Activated effector memory CD4-positive, alpha-beta T cell treated with Interleukin-2 at 50 U/mL for 16 hours (primary cell): ENCODE measurements around the gene TRPC4.
"Not testable (repeated sequence)": the region's sequence is repeated elsewhere in the genome, so short reads cannot be mapped to it uniquely, and the experiment has no call there.

ENCODE experiments used
- DNase-seq: peaks from one replicate; pipeline ENCODE4 v3.0.0-alpha.2; 2020

The TRPC4 gene

DNA sequence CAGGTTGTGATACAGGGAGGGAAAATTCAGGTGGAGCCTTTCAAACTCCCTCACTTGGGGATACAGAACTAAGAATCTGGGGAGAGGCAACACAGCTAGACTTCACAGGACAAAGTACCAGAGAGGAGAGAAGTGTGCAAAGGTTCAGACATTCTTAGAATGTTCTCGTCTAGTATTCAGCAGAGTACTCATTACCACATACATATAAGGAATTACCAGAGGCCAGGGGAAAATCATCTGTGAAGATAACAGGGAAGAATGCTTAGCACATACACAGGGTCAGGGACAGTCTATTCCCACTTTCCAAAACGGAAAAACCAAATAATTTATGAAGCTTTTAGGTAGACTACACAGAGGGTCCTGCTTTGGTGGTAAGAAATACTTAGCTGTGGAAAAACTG, 58.1 kb downstream of the TRPC4 start:
- no peak for DNase-seq

DNA sequence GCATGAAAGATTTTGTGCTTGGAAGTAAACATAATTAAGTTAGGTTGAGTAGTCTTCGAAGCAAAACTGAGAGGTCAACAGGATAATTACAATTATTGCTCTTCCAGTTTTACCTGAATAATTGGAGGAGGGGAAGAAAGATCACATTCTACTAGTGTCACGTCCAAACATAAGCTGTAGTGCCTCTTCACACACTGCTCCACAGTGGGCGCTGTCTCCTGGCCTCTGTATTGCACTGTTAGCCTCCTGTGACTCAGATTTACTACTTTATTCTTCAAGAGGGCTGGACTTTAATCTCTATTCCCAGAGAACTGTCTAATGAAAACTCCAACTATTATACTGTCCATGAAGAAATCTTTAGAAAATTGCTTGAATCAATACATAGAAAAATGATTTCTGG, 62.9 kb downstream of the TRPC4 start:
- no peak for DNase-seq

DNA sequence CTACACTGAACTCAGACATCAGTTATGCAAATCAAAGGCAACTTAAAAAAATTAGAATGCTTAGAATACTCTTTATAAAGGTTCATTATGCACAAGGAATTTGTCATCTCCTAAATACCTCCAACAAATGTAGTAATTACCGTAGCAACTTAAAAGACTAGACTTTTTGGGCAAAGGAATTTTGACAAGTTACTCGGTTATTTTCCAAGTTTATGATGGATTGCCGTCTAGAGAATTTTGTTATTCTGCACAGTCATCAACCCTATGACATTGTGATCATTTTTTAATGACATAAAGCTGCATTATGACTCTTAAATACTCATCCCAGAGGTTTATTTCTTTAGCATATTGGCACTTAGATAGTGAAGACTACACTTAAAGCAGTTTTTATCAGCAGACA, 71.9 kb downstream of the TRPC4 start:
- DNase-seq, result no peak

DNA sequence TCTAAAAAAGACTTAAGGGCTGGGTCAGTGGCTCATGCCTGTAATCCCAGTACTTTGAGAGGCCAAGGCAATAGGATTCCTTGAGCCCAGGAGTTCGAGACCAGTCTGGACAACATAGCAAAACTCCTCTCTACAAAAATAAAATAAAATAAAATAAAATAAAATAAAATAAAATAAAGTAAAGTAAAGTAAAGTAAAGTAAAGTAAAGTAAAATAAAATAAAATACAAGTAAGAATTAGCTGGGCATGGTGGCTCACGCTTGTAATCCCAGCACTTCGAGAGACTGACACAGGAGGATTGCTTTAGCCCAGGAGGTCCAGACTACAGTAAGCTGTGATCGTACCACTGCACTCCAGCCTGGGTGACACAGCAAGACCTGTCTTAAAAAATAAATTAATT, 72.8 kb downstream of the TRPC4 start:
- not testable (repeated sequence) for DNase-seq

DNA sequence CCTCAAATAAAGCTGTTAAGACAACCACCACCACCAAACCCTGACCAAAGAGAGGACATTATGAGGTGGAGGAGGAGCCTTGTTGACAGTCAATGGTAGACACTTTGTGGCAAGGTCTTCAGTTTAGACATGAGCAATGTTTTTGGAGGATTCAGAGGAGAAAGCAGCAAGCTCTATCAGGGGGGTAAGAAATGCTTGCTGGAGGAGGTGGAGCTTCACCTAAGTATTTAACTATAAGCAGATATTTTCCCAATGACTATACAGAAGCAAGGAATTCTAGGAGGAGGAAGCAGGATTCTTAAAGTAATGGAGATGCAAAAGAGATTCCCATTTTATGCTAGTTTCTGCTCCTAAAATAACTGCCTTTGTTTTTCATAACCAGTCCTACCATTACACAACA, 74.2 kb downstream of the TRPC4 start:
- DNase-seq, result no peak

DNA sequence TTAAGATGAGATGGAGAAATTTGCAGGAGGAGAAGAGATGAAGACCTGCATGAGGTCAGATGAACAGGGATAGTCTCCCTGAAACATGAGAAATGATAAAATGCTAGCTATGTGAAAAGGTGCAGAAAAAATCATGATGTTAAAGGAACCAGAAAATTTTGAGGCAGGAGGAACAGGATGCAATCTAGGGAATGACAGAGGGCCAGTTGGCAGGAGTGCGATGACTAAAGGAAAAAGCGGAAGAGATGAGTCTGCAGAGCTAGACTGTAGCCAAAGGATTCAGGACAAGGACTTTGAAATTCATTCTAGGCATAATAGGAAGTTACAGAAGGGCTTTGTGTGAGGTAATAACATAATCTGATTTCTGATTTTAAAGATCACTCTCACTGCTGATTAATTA, 77.9 kb downstream of the TRPC4 start:
- DNase-seq, result no peak

DNA sequence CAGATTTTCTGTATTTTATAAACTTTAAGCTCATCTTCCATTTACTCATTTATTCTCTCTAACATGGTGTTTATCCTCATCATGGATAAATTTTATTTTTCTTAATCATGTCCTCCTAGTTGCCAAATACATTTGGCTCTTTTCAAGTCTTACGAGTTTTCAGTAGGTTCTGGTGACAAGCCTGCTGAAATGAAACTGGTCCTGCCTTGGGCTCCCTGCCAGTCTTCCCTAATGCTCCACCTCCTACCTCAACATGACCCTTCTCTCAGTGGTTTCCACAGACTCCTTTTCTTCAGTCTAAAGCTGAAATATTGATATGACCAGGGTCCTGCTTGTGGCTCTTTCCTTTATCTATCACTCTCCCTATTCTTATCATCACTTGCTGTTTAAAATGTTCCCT, 81.2 kb downstream of the TRPC4 start:
- no peak for DNase-seq

DNA sequence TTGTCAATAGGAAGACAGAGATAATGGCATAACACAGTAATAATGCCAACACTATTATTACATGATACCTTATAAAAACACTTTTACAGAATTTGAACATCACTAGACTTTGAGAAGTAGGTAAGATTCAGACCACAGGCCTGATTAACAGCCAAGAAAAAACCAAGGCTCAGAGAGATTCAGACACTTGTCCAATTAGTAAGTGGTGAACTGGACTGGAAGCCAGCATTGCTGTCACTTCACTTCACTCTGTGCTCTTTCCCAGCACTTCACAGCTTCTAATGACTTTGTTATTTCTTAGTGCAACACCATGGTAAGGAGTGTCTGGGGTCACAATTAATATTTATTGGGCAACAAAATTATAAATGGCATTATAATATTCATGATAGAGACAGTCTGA, 91.9 kb downstream of the TRPC4 start:
- DNase-seq, result no peak

DNA sequence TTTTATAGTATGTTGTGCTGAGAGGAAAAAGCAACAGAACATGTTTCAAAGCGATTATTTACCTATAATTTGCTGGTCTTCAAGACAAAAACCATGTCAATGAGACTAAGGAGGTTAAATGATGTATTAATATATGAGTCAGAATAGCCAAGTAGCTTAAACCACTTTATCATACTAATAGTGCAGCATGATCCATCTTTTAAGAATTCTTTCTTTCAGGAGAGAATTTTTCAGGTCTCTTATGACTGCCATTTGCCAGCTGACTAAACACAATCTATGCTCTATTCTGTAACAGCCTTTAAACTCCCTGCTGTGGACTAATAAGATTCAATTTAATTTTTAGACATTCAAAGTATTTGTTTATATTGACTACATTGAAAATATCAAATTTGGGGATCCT, 93.7 kb downstream of the TRPC4 start:
- DNase-seq, result no peak

DNA sequence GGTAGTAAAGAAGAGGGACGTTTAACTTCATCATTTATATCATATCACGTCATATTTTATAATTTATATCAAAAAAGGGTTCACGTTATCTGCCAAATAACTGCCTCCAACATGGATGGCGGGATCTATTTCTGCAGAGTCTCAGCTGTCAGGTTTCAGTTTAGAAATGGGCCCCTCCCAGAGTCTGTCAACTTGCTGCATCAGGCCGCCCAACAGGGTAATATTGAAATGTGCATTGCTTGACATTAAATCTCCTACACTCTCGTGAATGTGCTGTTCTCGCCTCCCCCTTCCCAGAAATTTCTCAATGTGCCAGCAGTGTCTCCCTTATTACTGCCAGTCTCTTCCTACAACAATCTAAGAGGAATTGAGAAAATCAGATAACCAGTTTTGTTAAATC, 96.9 kb downstream of the TRPC4 start:
- DNase-seq, result no peak

DNA sequence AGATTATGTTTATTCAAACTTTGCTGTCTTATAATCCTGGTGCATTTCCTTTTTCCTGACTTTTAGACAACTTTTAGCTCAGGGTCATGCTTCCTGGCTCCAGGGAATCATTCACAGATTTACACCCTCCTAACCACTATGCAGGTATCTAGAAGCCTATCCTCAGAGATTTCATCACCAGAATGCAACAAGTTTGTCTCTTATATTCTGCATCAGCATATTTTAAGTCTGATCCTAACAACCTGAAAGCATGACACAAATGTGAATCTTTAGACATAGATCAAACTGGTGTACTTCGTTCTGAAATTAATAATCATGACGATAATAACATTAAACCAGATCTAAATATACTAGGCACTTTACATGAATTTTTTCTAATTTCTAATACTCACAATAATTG, 100.0 kb downstream of the TRPC4 start:
- no peak for DNase-seq

DNA sequence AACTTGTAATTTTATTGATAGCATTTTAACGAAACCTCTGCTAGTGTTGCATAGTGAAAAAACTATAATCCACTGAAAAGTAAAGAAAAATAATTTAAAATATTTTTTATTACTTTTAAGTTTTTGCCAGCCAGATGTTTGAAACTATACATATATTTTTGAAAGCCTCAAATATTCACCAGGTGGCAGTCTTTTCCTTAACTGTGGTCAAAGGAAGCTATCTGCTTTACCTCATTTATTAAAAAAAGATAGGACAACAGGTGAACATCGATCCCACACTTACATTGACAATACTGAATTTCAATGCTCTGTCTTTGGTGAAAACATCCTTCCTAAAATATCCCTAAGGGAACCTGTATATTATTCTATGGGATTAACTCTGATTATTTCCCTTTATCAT, 100.5 kb downstream of the TRPC4 start:
- DNase-seq, result no peak

DNA sequence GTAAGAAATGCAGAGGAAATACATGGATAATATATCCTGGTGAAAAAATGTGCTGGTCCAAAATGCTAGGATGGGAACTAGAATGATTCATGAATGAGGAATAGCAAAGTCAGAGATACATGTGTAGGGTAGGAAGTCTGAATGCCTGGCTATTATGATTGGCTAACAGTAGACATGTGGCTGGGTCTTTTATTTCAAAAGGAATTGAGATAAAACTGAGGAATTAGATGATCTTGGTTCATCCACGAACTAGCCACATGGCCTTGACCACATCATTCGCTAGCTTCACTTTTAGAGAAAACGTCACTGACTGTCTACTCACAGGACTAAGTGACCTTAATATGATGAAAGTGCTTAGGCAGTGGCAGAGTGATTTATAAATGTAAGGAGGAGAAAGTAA, 103.1 kb downstream of the TRPC4 start:
- DNase-seq, result no peak

DNA sequence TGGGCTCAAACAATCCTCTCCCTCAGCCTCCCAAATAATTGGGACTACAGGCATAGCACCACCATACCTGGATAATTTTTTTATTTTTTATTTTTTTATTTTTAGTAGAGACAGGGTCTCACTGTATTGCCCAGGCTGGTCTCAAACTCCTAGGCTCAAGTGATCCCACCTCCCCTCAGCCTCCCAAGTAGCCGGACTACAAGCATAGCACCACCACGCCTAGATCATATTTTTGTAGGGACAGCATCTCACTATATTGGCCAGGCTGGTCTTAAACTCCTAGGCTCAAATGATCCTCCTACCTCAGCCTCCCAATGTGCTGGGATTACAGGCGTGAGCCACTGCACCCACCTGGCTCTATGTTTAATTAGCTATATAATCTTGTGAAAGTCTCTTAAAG, 114.2 kb downstream of the TRPC4 start:
- no peak for DNase-seq

DNA sequence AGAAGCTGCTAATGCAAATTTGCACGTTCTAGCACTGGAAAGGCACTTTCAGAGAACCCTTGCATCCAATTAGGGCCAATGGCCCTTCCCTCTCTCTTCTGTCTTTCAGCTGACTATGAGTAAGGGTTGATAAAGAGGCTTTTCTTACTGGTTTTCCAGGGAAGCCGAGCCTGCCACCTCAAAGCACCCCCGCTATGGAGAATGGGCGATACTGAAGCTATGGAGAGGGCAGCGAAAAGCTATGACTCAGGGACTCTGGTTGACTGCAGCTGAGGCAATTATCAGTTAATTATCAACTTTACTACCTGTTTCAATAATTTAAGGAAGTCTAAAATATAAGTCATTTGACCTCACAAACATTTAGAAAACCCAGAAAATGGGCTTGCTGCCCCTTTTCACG, 115.8 kb downstream of the TRPC4 start:
- no peak for DNase-seq

DNA sequence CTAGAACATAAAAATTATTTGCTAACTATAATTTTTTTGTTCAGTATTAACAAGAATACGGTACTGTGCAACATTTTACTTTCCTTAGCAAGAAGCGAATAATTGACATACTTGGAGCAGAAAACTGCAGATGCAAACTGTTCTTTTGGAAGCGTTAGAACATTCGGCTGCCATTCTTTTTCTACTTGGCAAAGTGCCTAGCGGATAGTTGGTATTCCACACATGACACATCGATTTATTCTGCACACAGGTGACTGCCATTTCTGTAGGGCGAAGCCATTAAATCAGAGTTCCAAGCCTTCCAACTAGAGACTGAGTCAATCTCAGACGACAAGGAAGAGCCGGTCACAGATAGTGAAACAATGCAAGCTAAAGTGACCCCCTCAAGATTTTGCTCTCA, 117.4 kb downstream of the TRPC4 start:
- no peak for DNase-seq

DNA sequence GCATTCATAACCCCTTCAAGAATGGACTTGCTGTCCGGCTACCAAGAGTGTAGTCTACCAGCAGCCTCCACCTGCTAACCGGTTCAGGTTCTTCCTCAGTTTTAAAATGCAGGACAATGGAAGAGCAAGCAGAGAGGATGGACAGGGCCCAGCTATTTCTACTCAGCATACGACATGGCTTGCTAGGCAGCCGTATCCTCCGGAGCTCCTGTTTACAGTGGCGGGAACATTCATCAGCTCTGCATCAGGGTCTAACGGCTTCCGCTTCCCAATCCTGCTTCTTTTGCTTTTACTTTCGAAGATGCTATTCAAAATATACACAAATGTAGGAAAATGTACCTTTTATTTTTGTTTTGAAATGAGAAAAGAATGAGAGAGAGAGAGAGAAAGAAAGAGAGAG, 118.5 kb downstream of the TRPC4 start:
- no peak for DNase-seq

DNA sequence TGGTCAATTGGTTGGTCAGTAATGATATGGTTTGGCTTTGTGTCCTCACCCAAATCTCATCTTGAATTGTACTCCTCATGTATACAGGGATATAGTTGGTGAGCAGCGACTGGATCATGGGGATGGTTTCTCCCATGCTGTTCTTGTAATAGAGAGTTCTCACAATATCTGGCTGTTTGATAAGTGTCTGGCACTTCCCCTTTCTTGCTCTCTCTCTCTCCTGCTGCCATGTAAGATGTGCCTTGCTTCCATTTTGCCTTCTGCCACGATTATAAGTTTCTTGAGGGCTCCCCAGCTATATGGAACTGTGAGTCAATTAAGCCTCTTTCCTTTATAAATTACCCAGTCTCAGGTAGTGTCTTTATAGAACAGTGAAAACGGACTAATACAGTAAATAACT, 120.7 kb downstream of the TRPC4 start:
- DNase-seq, result no peak

DNA sequence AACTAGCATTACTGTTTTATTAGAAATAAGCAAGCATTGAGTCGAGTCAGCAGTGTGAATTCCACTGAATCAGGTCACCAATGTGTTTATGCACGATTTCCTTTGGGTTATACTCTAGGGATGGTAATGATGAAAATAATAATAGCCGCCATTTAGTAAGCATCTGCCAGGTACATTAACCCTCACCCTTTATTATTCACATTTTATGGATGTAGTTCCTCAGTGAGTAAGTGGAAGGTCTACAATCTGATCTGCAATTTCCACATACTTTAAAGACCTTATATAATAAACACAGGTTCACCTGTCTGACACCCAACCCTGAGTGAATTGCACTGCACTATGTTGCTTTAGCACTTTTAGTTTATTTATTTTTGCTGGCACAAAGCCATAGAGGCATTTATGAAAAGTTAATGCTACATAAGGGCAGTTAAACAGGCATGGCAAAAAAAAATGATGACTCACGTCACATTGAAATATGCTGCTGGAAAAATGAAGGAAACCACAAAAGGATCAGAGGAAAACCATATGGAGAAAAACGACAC, 122.4 kb downstream of the TRPC4 start:
- DNase-seq, result no peak

DNA sequence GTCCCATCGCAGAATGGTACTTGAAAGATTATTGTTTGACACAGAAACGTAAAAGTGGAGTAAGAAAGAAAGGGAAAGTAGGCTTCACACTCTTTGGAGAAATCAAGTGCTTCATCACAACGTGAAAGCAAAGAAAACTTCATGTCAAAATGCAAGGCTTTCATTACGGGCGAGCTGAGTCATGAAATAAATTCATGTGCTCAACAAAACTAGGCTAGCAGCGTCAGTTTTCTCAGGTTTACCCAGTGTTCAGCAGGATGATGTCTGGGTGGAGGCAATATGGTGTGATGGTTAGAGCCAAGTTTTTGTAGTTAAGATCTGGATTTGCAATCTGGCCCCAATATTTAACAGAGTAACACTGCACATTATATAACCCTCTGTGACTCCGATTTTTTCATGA, 128.0 kb downstream of the TRPC4 start:
- no peak for DNase-seq

DNA sequence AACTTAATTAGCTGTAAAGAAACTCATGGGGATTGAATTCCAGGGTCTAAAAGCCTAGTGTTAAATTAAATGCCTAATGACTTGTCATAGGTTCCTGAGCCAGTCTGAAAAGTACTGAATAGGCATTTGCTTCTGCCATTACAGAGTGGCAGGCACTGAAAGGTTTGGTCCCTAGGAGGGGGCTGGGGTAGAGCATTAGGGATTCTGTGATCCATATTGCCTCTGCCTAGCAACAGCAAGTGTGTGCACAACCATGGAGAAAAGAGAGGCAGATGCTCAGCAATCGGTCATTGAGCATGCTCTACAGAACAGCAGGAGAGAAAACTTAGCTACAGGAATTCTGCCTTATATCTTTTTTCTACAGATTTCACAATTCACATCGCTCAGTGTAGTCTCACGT, 133.5 kb downstream of the TRPC4 start:
- DNase-seq, result no peak

DNA sequence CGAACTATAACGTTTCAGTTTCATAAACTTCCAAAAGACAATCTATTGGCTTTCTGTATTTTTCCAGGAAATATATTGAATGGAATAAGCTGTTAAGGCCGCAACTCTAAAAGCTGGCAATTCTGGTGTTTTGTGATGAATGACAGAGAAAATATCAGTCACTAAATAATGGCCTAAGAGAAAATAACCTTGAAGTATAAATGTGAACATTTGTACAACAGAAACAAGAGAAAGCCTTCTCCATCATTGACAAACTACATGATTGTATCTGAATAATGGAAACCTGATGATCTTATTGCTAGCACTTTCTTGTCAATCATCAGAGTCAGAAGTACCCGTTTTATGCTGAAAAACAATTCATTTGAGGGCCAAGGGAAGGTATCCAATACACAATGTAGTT, 134.3 kb downstream of the TRPC4 start:
- DNase-seq, result no peak

DNA sequence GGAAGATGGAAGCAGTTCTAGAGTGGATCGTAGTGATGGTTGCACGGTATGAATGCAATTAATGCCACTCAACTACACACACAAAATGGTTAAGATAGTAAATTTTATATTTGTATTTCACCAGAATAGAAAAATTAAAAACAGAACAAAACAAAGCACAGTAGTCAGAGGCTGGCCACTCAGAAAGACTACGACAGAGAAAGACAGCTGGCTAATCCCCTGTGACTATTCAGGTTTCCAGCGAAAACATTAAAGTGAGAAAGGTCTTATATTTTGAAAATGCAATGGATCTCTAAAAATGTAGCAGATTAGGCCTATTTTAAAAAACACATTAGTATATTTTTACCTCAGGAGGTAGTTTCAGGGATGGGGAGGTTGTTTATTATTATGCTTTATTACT, 139.7 kb downstream of the TRPC4 start:
- no peak for DNase-seq

DNA sequence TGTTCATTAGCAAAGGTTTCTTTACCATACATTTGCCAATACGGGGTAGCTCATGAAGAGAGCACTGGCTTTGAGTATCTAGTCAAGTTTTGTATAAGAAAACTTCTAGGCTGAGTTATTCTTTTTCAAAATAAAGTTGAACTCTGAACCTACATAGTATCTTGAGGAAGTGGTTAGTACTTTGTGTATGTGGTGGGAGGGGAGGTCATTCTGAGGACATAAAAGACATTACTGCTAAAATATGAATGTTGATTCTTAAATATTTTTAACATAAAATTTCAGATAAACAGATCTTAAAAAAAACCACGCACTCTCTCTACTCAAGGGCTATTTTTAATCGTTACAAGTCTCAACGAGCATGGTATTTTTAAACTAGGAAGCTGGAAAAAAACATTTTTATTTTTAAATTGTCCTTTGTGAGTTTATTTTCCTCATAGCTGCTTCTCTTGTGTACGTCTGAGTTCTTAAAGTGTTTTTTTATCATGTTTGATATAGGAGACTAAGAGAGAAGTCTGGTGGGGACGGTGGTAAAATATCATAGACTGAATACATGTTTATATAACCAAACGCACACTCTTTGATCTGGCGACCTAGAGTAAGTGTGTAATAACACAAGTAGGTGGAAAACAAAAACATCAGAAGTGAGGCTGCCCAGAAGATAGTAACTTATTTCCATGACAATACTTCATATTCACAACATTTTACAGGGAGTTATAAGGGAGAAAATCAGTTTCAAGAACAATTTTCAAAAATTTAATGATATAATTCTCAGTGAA, 153.0 kb downstream of the TRPC4 start:
- DNase-seq, result no peak

DNA sequence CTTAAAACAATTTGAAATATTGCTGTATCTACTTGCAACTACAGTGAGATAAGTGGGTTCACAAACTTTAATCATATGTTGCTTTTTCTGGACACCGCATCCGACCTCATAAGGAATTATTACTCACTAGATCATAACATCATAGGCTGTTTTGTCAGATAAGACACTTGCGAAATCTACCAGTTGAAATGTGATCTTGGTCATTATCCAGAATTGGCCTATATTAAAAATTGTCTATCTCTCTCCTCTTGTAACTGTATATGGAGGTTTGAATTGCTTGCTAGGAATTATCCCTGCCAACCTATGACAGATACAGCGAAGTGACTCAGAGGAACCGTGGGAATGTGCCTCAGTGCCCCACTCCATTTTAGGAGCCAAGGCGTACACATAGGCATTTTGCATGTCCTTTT, 154.0 kb downstream of the TRPC4 start:
- DNase-seq, result no peak
